ENCODE results near the gene SMIM41.

Gene SMIM41

DNA sequence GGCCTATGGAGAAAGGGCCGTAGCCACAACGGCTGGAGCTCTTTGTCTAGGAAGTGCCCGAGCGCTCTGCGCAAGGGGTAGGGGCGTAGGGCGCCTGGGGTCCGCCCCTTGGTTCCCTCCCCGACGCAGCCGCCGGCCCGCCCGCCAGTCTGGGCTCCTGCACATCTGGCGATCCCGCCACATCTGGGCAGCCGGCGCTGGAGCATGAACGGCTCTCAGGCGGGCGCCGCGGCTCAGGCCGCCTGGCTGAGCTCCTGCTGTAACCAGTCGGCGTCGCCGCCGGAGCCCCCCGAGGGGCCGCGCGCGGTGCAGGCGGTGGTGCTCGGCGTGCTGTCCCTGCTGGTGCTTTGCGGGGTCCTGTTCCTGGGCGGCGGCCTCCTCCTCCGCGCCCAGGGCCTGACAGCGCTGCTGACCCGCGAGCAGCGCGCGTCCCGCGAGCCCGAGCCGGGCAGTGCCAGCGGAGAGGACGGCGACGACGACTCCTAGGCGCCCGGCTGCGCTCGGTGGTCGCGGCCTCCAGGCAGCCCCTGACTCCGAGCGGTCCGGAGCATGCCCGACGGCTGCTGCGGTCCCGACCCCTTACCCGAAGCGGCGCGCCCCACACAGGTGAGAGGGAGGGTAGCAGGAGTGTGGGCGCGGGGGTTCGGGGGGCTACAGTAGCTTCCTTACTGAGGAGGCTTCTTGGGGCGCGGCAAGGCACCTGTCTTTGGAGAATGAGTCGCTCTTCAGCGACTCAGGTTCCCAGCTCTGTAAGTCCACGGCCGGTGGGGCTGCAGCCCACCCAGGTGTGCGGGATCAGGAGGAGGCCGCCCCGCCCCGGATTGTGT lies at the start of gene SMIM41:
Gene SMIM41 (plus strand): TSS at position 129 of the 827 bp plus-strand sequence. CDS start 76 bp downstream, at position 205.
- no peak for TF ChIP-seq GATA3 (IDR thresholded peaks at IDR 0.05; ENCODE audit: low read depth, low read length)
- no peak for TF ChIP-seq GATA2 (IDR thresholded peaks at IDR 0.05; ENCODE audit: low read depth, low read length)

DNA sequence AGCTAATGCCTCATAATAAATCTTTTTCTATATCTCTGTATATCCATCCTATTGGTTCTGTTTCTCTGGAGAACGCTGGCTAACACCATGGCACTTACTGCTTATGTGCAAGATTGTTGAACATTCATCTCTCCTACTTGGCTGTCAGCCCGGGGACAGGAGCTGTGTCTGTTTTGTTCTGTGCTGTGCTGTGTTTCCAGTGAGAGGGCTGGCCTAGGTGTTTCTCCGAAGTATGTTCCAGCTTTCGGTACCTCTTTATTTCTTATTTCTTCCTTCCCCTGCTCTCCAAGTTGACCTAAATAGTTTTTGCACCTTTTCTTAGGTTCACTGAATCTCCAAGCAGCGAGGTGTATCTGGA lies 47.1 kb upstream of the SMIM41 start:
- no peak for TF ChIP-seq GATA3 (IDR thresholded peaks at IDR 0.05; ENCODE audit: low read depth, low read length)
- TF ChIP-seq GATA2 (IDR thresholded peaks at IDR 0.05; ENCODE audit: low read depth, low read length), result no peak

DNA sequence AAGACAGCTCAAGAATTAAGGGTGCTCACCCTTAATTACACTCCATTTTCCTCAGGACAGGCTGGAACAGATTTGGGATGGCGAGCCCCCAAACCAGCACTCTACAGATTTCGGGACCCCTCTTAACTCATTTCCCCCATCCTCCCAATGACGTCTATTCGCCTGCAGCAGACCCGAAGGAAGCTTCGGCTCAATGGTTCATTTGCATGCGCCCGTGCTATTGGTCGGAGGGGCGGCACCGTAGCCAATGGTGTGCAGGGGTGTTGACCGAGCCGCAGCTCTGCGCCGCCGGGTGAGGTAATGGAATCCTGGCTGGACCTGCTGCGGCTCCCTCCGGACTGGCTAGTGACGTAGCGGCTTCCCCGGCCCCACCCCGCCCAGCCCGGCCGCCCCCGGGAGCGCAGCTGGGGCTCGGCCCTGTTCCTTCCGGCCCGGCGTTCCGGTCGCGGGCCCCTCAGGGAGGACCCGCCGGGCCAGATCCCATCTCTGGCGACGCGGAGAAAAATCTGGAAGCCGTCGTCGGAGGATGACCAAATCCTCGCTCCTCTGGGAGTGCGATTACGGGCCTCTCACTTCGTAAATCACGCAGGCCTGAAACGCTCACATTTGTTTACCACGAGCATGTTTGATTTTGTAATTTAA lies 46.6 kb upstream of the SMIM41 start:
- no peak for TF ChIP-seq GATA3 (IDR thresholded peaks at IDR 0.05; ENCODE audit: low read depth, low read length)
- TF ChIP-seq GATA2 (IDR thresholded peaks at IDR 0.05; ENCODE audit: low read depth, low read length), result peak; percentile 67

DNA sequence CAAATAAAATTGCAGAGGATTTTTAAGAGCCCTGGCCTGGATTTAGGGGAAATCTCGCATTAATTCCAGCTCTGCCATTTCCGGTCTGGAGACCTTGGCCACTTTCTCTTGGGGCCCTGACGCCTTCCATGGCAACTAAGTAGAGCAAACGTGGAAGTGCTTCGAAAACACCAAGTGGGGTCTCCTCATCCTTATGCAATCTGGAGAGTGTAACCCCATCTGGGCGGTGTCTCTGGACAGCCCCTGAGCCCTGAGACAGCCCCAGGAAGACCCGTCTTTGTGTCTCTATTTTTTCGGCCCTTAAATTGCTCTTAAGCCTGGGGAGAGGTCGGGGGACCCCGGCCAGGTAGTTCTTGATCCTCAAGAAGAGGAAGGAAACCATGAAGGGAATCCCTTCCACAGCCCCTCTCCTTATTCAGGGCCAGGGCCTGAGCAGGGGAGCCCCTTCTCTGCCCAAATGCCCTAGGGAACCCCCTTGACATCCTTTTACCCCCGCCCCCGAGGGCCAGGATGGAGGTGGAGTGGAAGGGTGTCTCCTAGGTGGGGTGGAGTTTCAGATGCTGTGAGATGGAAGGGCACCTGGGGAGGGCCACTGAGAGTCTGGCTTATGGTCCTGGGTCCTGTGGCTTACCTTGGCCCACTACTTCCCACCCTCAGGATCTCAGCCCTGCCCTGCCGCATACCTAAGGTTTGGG lies 45.9 kb upstream of the SMIM41 start:
- no peak for TF ChIP-seq GATA2 (IDR thresholded peaks at IDR 0.05; ENCODE audit: low read depth, low read length)

DNA sequence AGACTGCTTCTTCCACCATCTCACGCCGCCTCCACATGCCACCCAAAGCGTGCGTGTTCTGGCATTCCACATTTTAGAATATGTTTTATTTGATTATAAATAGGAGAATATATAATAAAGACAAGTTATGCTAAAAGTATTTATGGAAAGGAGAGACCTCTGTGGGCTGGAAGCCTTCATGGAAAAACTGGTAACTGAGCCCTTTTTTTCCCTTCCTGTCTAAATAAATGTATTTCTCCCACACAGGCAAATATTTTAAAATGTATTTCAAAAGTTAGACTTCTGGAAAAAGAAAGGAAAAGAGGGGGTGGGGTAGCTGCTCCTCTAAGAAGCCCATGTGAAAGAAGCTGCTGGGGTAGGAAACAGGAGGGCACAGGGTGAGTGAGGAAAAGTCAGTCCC lies 44.3 kb upstream of the SMIM41 start:
- no peak for TF ChIP-seq GATA3 (IDR thresholded peaks at IDR 0.05; ENCODE audit: low read depth, low read length)
- no peak for TF ChIP-seq GATA2 (IDR thresholded peaks at IDR 0.05; ENCODE audit: low read depth, low read length)

DNA sequence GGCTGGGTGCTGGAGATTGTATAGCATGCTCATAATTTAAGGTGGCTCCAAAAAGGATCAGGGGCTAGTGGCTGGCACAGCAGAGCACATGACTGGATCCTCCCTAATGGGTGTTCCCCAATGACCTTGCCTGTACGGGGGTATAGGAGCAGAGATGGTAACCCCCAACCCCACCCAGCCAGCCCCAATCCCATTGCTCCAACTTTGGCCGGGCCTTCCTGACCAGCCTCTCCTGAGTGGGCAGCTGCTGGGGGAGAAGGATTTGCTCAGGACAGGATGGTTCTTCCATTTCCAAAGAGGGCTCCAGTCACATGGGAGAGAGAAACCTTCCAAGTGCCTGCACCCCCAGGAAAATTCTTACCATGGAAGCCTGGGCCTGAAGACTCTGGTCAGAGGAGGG lies 43.6 kb upstream of the SMIM41 start:
- TF ChIP-seq GATA2 (IDR thresholded peaks at IDR 0.05; ENCODE audit: low read depth, low read length) (no peak), GATA3 (IDR thresholded peaks at IDR 0.05; ENCODE audit: low read depth, low read length) (no peak)

DNA sequence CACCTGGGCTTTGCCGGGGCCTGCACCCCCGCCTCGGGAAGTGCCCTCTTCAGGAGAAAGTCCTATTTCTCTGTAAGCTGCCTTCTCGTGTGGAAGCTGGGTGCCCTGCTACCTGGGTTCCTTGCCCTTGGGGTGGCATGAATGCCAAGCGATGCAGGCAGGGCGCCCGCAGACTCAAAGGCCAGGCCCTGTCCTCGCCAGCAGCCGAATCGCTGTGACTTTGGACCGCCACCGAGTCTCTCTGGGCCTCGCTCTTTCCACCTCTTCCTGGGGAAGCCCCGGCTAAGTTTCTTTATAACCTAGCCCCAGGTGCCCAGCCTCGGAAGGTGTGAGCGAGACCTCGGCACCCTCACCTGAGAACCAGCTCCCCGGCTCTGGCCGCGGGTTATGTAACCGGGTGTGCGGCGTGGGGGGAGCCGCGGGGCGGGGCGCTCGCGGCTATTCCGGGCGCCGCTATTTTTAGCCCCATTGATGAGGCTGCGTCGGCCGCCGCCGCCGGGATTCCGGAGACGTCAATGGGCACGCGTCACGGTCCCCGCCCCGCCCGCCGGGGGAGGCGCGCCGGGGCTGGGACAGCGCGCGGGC lies 42.8 kb upstream of the SMIM41 start:
- TF ChIP-seq GATA3 (IDR thresholded peaks at IDR 0.05; ENCODE audit: low read depth, low read length), result no peak
- TF ChIP-seq GATA2 (IDR thresholded peaks at IDR 0.05; ENCODE audit: low read depth, low read length), result no peak

DNA sequence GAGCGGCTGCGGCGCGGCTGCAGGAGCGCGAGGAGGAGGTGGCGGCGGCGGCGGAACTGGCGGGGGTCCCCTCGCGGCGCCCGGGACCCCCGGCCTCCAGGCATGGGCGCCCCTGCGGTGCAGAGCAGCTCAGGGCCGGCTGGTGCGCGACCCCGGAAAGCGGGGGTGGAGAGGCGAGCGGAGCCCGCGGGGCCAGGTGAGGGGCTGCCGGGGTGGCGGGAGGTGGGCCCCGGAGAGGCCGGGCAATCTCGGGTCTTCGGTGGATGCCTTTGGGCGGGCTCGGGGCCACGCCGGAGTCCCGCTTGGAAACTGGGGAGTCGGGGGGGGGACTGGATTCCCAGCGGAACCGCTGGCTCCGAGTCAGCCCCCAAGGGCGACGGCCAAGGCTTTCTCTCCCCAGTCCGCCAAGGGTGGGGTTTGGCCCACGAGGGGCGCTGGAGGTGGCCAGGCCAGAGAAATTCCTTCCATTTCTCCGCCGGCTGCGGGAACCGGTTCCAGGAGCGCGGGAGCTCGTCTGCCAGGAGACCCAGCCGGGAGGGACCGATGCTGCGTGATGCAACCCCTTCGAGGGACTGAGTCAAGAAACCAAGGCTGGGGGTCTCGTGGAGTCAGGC lies 42.1 kb upstream of the SMIM41 start:
- TF ChIP-seq GATA3 (IDR thresholded peaks at IDR 0.05; ENCODE audit: low read depth, low read length), result no peak
- TF ChIP-seq GATA2 (IDR thresholded peaks at IDR 0.05; ENCODE audit: low read depth, low read length), result no peak

DNA sequence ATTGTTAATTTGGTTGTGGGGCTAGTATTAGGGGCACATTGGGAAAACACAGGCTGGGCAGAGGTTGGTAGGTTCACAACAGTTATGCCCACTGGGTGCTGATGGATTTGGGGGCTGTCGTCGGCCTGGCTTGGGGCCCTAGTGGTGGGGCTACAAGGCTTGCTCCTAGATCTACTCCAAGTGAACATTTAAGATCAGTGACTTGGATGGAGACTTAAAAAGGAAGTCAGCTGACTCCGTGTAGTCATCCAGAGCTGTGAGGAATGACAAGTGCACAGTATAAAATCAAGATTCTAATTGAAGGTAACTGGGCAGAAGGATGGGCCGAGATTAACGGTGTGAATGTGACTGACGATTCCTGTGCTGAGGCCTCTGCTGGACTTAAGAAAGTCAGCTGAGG lies 41.1 kb upstream of the SMIM41 start:
- TF ChIP-seq GATA2 (IDR thresholded peaks at IDR 0.05; ENCODE audit: low read depth, low read length) (no peak), GATA3 (IDR thresholded peaks at IDR 0.05; ENCODE audit: low read depth, low read length) (no peak)

DNA sequence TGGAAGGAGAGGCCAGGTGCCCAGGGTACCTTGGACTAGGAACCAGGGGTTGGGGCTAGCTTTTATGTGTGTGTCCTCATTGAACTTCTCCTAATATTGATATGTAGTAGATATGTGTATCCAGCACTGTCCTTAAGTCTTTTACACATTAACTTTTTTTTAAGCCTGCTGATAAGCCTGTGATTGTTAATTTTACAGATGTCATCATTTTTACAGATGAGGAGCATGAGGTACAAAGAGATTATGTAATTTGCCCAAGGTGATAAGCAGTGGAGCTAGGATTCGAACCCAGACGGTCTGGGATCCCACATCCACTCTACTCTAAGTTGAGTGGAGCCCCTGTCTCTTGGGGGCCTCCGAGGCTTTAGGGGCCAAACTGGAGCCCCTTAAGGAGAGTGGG lies 38.5 kb upstream of the SMIM41 start:
- TF ChIP-seq GATA3 (IDR thresholded peaks at IDR 0.05; ENCODE audit: low read depth, low read length) (no peak), GATA2 (IDR thresholded peaks at IDR 0.05; ENCODE audit: low read depth, low read length) (no peak)

DNA sequence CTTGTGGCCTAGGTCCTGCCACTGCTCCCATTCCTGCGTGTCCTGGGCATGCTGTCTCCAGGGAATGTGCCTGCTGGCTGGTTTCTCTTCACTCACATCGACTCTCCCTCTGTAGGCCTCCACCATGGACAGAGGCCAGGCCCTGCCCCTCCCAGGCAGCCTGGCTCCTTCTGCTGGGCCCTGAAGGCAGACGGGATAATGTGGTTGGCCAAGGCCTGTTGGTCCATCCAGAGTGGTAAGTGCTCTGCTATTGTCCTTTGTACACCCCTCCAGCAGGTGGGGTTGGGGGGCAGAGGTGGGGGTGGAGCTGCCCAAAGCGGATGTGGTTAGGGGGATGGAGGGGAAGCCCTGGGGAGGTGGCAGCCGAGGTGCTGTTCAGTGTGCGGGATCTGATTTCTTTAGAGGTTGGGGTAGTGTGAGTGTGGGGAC lies 37.8 kb upstream of the SMIM41 start:
- no peak for TF ChIP-seq GATA2 (IDR thresholded peaks at IDR 0.05; ENCODE audit: low read depth, low read length)
- no peak for TF ChIP-seq GATA3 (IDR thresholded peaks at IDR 0.05; ENCODE audit: low read depth, low read length)

DNA sequence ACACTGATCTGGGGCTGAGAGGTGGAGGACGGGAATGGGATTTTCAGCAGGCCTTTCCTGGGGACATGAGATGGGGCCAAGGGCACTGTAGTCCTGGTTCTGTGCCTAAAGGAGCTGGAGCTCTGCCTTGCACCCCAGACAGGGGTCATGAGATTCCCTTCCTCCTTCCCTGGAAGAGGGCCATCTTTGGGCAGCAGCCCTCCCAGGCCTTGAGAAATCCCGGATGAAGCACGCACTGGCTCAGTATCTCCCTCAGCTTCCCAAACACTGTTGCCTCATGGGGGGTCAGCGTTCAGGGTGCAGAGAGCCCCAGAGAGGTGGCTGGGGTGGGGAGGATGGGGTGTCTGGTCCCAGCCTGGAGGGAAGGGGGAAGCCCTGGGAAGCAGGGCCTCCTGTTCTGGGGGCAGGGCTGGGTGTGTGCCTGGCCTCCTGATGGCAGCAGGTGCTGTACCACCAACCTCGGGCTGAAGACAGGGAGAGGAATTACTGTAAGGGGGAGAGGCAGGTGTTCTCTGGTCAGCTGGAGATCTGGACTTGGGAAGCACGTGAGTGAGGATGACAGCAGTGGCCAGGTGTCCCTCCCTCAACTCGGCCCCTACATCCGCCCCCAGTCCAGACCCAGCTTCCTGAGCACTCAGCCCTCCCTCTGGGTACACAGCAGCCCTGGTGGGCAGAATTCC lies 36.7 kb upstream of the SMIM41 start:
- no peak for TF ChIP-seq GATA2 (IDR thresholded peaks at IDR 0.05; ENCODE audit: low read depth, low read length)
- TF ChIP-seq GATA3 (IDR thresholded peaks at IDR 0.05; ENCODE audit: low read depth, low read length), result no peak

DNA sequence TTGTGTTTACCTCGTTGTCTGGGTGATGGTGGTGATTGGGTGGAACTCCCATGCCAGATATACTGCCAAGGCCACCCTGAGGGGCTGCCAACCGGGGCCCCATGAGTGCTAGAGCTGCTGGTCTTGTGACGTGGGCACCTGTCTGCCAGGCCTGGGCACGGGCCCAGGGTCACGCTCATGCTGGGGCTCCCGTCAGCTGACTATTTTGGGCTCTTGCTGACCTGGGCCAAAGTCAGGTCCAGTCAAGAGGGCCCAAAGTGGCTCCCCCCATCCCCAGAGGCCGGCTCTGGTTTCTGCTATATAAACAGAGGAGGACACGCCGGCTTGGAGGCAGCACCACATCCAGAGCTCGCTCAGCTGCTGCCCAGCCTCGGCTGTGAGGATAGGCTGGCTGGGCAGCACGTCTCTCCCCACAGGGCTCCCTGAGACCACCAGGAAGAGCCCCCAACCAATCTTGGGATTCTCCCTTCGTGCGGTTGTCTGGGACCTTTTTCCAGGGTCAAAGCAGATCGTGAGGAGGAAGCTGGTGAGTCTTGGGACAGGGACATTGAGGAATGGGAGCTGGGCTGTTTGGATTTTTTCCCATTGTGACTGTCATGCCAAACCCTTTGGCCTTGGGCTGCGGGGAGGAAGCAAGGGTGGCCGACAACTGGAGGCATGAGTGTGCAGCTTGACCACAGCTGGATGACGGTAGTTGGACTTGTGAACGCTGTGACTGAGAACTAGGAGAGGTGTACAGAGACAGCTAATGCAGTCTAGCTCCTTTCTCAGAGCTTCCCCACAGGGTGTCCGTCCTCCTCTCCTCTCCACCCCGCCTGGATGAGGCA lies 35.9 kb upstream of the SMIM41 start:
- TF ChIP-seq GATA3 (IDR thresholded peaks at IDR 0.05; ENCODE audit: low read depth, low read length) (no peak), GATA2 (IDR thresholded peaks at IDR 0.05; ENCODE audit: low read depth, low read length) (no peak)
